ENCODE results near the gene CADM2.

Gene CADM2

DNA sequence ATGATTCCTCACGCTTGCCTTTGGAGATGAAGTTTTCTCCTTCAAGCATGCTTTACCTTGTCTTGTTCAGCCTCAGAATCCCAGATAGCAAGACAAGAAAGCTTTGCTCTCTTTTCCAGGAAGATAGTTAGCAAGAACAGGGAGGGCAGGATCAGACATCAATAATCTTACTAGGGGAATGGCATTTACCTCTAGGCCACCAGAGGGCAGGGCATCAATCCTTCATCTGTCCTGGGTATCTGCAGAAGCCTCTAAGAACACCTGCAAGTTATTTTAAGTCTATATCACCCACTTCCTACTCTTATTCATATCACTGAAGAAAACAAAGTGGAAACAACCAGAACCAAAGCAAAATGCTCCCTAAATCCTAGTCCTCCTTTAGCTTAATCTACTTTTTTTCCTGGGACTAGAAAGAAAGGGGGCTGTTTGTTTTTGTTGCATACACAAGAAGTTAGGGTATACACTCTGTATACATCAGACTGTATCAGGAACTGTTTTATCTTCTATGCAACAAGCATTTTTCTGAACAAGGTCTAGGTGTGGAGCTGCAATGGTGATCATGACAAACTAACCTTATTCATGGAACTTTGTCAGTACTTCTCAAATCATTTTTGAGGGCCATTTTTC is 862.5 kb downstream of the CADM2 start:
- no peak overlapping the region for H3K4me3 ChIP-seq (ENCODE audit: control insufficient read depth, low read depth, low read length)
- TF ChIP-seq CTCF (IDR thresholded peaks at IDR 0.05; ENCODE audit: control insufficient read depth, insufficient read depth, low read depth, low read length, missing control alignments): no peak
- no peak for DNase-seq (ENCODE audit: low read depth)

GRCh38 chr3:85835857-85836440 is 877.2 kb downstream of the CADM2 start:
- H3K4me3 ChIP-seq (ENCODE audit: control insufficient read depth, low read depth, low read length): no peak overlapping the region
- no peak for TF ChIP-seq CTCF (IDR thresholded peaks at IDR 0.05; ENCODE audit: control insufficient read depth, insufficient read depth, low read depth, low read length, missing control alignments)
- DNase-seq (ENCODE audit: low read depth): no peak

DNA sequence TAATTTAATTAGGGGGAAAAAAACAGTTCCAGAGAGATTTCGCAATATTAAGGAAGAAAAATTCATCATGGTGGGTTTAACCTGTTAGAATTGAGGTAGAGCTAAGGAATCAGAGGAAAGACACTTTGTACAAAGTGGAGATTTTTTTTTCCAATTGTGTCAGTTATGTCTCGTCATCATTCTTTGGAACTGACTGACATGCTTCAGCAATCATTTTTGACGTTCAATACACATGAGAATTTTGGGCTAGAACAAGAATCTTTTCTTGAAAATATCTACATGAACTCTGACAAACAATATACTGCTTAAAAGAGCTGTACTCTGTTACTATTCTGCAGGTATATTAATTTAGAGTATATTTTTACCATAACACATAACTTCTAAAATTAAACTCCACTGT is 878.6 kb downstream of the CADM2 start:
- no peak for TF ChIP-seq CTCF (IDR thresholded peaks at IDR 0.05; ENCODE audit: control insufficient read depth, insufficient read depth, low read depth, low read length, missing control alignments)
- no peak overlapping the region for H3K4me3 ChIP-seq (ENCODE audit: control insufficient read depth, low read depth, low read length)
- no peak for DNase-seq (ENCODE audit: low read depth)

GRCh38 chr3:85838921-85839320 is 880.1 kb downstream of the CADM2 start:
- H3K4me3 ChIP-seq (ENCODE audit: control insufficient read depth, low read depth, low read length): no peak overlapping the region
- no peak for DNase-seq (ENCODE audit: low read depth)
- TF ChIP-seq CTCF (IDR thresholded peaks at IDR 0.05; ENCODE audit: control insufficient read depth, insufficient read depth, low read depth, low read length, missing control alignments): no peak

- H3K4me3 ChIP-seq (ENCODE audit: control insufficient read depth, low read depth, low read length): no peak overlapping the region
- TF ChIP-seq CTCF (IDR thresholded peaks at IDR 0.05; ENCODE audit: control insufficient read depth, insufficient read depth, low read depth, low read length, missing control alignments): no peak
- no peak for DNase-seq (ENCODE audit: low read depth)
These were observed 883.3 kb downstream of the CADM2 start for GRCh38 chr3:85842081-85842480.

DNA sequence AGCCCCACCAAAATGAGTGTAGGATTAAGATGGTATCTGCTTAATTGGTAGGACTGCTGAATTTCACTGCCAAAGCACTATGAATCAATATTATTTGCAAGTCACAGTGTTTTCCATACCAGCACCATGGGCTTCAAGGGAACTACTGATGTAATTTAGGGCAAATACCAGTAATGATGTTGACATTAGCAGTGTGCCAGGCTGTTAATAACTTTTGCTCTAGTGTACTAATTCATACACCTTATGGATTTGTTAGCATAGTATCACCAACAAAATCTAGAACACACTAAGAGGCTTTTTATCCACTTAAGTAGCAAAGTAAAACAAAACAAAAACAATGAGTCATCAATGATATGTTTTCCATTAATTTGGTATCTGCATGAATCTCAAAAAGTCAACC is 888.2 kb downstream of the CADM2 start:
- H3K4me3 ChIP-seq (ENCODE audit: control insufficient read depth, low read depth, low read length): no peak overlapping the region
- TF ChIP-seq CTCF (IDR thresholded peaks at IDR 0.05; ENCODE audit: control insufficient read depth, insufficient read depth, low read depth, low read length, missing control alignments): no peak
- DNase-seq (ENCODE audit: low read depth): no peak
